ENCODE results near the gene ONECUT2. TPM values are rescaled to one million over a fixed set of nuclear protein-coding genes. Genes with fewer than 3 reads are reported as not detected.

The ONECUT2 gene
- total RNA-seq, 1 donor, result under 0.01 TPM

- no peak for DNase-seq (ENCODE audit: low read depth)
- TF ChIP-seq, protein P1, sequence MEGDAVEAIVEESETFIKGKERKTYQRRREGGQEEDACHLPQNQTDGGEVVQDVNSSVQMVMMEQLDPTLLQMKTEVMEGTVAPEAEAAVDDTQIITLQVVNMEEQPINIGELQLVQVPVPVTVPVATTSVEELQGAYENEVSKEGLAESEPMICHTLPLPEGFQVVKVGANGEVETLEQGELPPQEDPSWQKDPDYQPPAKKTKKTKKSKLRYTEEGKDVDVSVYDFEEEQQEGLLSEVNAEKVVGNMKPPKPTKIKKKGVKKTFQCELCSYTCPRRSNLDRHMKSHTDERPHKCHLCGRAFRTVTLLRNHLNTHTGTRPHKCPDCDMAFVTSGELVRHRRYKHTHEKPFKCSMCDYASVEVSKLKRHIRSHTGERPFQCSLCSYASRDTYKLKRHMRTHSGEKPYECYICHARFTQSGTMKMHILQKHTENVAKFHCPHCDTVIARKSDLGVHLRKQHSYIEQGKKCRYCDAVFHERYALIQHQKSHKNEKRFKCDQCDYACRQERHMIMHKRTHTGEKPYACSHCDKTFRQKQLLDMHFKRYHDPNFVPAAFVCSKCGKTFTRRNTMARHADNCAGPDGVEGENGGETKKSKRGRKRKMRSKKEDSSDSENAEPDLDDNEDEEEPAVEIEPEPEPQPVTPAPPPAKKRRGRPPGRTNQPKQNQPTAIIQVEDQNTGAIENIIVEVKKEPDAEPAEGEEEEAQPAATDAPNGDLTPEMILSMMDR (IDR thresholded peaks at IDR 0.05; ENCODE audit: insufficient read depth, low read depth, low read length), result no peak
- H3K4me3 ChIP-seq (ENCODE audit: low read depth, low read length), result no peak overlapping the region
Measured at GRCh38 chr18:57445488-57446319, 10.5 kb downstream of the ONECUT2 start.

DNA sequence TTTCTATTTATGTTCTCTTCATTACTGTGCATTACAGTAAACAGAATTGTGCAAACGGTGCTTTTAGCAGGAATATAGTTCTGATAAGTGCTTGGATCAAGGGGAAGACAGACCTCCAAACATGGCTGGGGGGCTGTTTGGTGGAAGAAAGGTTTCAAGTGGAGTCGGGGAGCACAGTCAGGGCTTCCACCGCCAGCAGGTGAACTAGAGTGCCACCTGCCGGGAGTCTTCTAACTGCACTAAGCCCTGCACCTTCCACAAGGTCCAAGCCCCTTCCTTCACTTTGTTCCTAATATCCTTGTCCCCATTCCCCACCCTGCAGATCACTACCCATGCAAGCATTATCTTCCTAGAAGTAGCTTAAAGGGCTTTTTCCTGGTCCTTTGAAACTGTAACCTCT, 11.1 kb downstream of the ONECUT2 start:
- no peak overlapping the region for H3K4me3 ChIP-seq (ENCODE audit: low read depth, low read length)
- DNase-seq (ENCODE audit: low read depth), result peak; percentile 14
- TF ChIP-seq, protein P1 (IDR thresholded peaks at IDR 0.05; ENCODE audit: insufficient read depth, low read depth, low read length), result peak; percentile 54

DNA sequence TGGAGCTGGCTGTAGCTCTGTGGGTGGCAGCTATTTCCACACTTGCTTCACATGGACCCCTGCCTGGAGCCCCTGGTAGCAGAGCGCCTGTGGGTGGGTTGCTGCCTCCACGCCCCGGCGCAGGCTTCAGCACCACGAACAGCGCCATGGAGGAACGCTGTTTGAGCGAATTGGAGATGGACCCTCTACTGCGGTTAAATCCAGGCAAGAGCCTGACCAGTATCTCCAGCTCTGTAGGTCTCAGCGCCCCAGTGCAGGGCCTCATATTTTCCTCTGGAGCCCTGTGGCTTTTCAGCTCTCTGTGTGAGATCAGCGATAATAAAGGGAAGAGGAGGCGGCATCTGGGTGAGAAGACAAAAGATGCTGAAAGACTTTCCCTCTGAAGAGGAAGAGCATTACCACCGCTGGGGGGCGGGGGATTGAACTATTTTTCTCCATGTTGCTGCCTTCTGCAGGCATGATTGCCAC, 12.0 kb downstream of the ONECUT2 start:
- no peak overlapping the region for H3K4me3 ChIP-seq (ENCODE audit: low read depth, low read length)
- TF ChIP-seq, protein P1 (IDR thresholded peaks at IDR 0.05; ENCODE audit: insufficient read depth, low read depth, low read length), result no peak
- DNase-seq (ENCODE audit: low read depth), result peak; percentile 20

GRCh38 chr18:57455576-57456129, 20.5 kb downstream of the ONECUT2 start:
- TF ChIP-seq, protein P1 (IDR thresholded peaks at IDR 0.05; ENCODE audit: insufficient read depth, low read depth, low read length), result no peak
- DNase-seq (ENCODE audit: low read depth), result no peak
- H3K4me3 ChIP-seq (ENCODE audit: low read depth, low read length), result no peak overlapping the region

GRCh38 chr18:57461652-57462269, 26.6 kb downstream of the ONECUT2 start:
- DNase-seq (ENCODE audit: low read depth), result no peak
- no peak overlapping the region for H3K4me3 ChIP-seq (ENCODE audit: low read depth, low read length)
- TF ChIP-seq, protein P1 (IDR thresholded peaks at IDR 0.05; ENCODE audit: insufficient read depth, low read depth, low read length), result no peak

GRCh38 chr18:57466307-57466706, 31.1 kb downstream of the ONECUT2 start:
- H3K4me3 ChIP-seq (ENCODE audit: low read depth, low read length), result no peak overlapping the region
- TF ChIP-seq, protein P1 (IDR thresholded peaks at IDR 0.05; ENCODE audit: insufficient read depth, low read depth, low read length), result no peak
- no peak for DNase-seq (ENCODE audit: low read depth)

All from fibroblast of villous mesenchyme (primary cell).